Measurements from ENCODE around the gene MRPS2. TPM values are rescaled to one million over a fixed set of nuclear protein-coding genes. Genes with fewer than 3 reads are reported as not detected.

The MRPS2 gene
- total RNA-seq, 1 experiment from 2014 or later: 65.5 TPM

DNA sequence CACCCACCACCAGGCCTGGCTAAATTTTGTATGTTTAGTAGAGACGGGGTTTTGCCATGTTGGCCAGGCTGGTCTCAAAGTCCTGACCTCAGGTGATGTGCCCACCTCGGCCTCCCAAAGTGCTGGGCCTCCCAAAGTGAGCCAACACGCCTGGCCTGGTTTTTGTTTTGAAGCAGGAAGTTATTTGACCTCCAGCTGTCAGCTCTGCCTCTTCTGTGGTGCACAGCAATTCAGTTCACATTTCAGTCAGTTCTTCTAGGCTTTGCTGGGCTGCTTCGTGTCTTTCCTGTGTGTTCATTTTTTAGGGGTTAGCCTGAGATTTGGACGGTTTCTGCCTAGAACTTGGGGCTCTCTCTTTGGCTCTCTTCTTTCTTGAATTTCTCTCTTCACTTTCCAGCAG, 29.7 kb downstream of the MRPS2 start:
- no peaks in the 10 kb centered on the region for H3K9me3 ChIP-seq
- H3K36me3 ChIP-seq (ENCODE audit: control insufficient read depth, insufficient read depth, low read length): no peaks in the 10 kb centered on the region
- BruUV-seq (replicated peaks): no TSS peak
- H3K4me1 Mint-ChIP-seq (ENCODE audit: low read depth, unreplicated experiment): peaks cover 7% of the 10 kb centered on the region
- intact Hi-C loops (cut with micrococcal nuclease; ENCODE audit: unreplicated experiment): no loop called here
- DNase-seq: no peak
- ChIA-PET POLR2A (no interaction called here), CTCF (no interaction called here)
- no peaks in the 10 kb centered on the region for H3K27me3 ChIP-seq (replicated peaks; ENCODE audit: control insufficient read depth, insufficient read depth, low read length)
- no peaks in the 10 kb centered on the region for H3K36me3 Mint-ChIP-seq (ENCODE audit: insufficient read depth, unreplicated experiment)
- H3K4me3 Mint-ChIP-seq (ENCODE audit: unreplicated experiment): no peak overlapping the region
- no peaks in the 10 kb centered on the region for H3K4me1 ChIP-seq
- no peak overlapping the region for H3K4me3 ChIP-seq (ENCODE audit: low read depth, low read length)
- no peak overlapping the region for H3K27ac Mint-ChIP-seq (ENCODE audit: unreplicated experiment)
- TF ChIP-seq, protein P1, sequence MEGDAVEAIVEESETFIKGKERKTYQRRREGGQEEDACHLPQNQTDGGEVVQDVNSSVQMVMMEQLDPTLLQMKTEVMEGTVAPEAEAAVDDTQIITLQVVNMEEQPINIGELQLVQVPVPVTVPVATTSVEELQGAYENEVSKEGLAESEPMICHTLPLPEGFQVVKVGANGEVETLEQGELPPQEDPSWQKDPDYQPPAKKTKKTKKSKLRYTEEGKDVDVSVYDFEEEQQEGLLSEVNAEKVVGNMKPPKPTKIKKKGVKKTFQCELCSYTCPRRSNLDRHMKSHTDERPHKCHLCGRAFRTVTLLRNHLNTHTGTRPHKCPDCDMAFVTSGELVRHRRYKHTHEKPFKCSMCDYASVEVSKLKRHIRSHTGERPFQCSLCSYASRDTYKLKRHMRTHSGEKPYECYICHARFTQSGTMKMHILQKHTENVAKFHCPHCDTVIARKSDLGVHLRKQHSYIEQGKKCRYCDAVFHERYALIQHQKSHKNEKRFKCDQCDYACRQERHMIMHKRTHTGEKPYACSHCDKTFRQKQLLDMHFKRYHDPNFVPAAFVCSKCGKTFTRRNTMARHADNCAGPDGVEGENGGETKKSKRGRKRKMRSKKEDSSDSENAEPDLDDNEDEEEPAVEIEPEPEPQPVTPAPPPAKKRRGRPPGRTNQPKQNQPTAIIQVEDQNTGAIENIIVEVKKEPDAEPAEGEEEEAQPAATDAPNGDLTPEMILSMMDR (IDR thresholded peaks at IDR 0.05; ENCODE audit: insufficient read depth in 1 of 2, low read depth in 1 of 2, low read length in 1 of 2, severe bottlenecking in 1 of 2, unreplicated experiment in 1 of 2): no peak
- peaks cover 8% of the 10 kb centered on the region for H3K27me3 Mint-ChIP-seq (ENCODE audit: insufficient read depth, unreplicated experiment)
- H3K9me3 Mint-ChIP-seq (ENCODE audit: unreplicated experiment): no peaks in the 10 kb centered on the region

DNA sequence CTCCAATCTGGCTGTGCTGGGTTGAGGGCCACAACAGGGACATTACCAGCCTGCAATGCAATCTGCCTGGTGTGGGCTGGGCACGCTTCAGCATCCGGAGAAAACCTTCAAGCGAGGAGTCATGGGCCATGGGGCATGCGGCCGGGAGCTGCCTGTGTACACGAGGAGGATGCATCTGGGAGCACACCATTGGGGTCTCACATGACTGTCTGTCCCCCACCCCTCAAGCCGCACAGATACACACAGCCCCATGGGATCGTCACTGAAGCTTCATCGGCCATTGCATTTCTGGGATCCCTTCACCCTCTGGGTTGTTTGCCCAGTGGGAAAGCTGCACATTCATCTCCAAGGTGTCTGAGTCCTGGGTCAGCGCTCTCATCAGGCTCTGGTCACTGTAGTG, 30.6 kb downstream of the MRPS2 start:
- H3K4me1 ChIP-seq: no peaks in the 10 kb centered on the region
- BruUV-seq (replicated peaks): no TSS peak
- DNase-seq: no peak
- no peaks in the 10 kb centered on the region for H3K9me3 ChIP-seq
- no peak overlapping the region for H3K27ac Mint-ChIP-seq (ENCODE audit: unreplicated experiment)
- H3K4me3 Mint-ChIP-seq (ENCODE audit: unreplicated experiment): no peak overlapping the region
- no peak overlapping the region for H3K4me3 ChIP-seq (ENCODE audit: low read depth, low read length)
- intact Hi-C loops (cut with micrococcal nuclease; ENCODE audit: unreplicated experiment): no loop called here
- no peaks in the 10 kb centered on the region for H3K27me3 ChIP-seq (replicated peaks; ENCODE audit: control insufficient read depth, insufficient read depth, low read length)
- CTCF ChIA-PET: no interaction called here
- POLR2A ChIA-PET: no interaction called here
- no peaks in the 10 kb centered on the region for H3K36me3 Mint-ChIP-seq (ENCODE audit: insufficient read depth, unreplicated experiment)
- H3K9me3 Mint-ChIP-seq (ENCODE audit: unreplicated experiment): no peaks in the 10 kb centered on the region
- TF ChIP-seq, protein P1 (IDR thresholded peaks at IDR 0.05; ENCODE audit: insufficient read depth in 1 of 2, low read depth in 1 of 2, low read length in 1 of 2, severe bottlenecking in 1 of 2, unreplicated experiment in 1 of 2): no peak
- H3K4me1 Mint-ChIP-seq (ENCODE audit: low read depth, unreplicated experiment): peaks cover 7% of the 10 kb centered on the region
- peaks cover 9% of the 10 kb centered on the region for H3K27me3 Mint-ChIP-seq (ENCODE audit: insufficient read depth, unreplicated experiment)
- H3K36me3 ChIP-seq (ENCODE audit: control insufficient read depth, insufficient read depth, low read length): no peaks in the 10 kb centered on the region

GRCh38 chr9:135533113-135533512, 32.6 kb downstream of the MRPS2 start:
- no peaks in the 10 kb centered on the region for H3K36me3 Mint-ChIP-seq (ENCODE audit: insufficient read depth, unreplicated experiment)
- peaks cover 20% of the 10 kb centered on the region for H3K27me3 Mint-ChIP-seq (ENCODE audit: insufficient read depth, unreplicated experiment)
- ChIA-PET POLR2A (no interaction called here), CTCF (no interaction called here)
- Histone ChIP-seq H3K4me1 (no peaks in the 10 kb centered on the region), H3K9me3 (no peaks in the 10 kb centered on the region), H3K4me3 (ENCODE audit: low read depth, low read length) (no peak overlapping the region), H3K27me3 (replicated peaks; ENCODE audit: control insufficient read depth, insufficient read depth, low read length) (no peaks in the 10 kb centered on the region), H3K36me3 (ENCODE audit: control insufficient read depth, insufficient read depth, low read length) (no peaks in the 10 kb centered on the region)
- no TSS peak for BruUV-seq (replicated peaks)
- H3K4me3 Mint-ChIP-seq (ENCODE audit: unreplicated experiment): no peak overlapping the region
- peaks cover 7% of the 10 kb centered on the region for H3K4me1 Mint-ChIP-seq (ENCODE audit: low read depth, unreplicated experiment)
- H3K27ac Mint-ChIP-seq (ENCODE audit: unreplicated experiment): no peak overlapping the region
- intact Hi-C loops (cut with micrococcal nuclease; ENCODE audit: unreplicated experiment): no loop called here
- TF ChIP-seq, protein P1 (IDR thresholded peaks at IDR 0.05; ENCODE audit: insufficient read depth in 1 of 2, low read depth in 1 of 2, low read length in 1 of 2, severe bottlenecking in 1 of 2, unreplicated experiment in 1 of 2): no peak
- no peak for DNase-seq
- H3K9me3 Mint-ChIP-seq (ENCODE audit: unreplicated experiment): no peaks in the 10 kb centered on the region

Measured in Caco-2 (cell line).